ENCODE measurements around the gene SMARCB1. TPM values are rescaled to one million over a fixed set of nuclear protein-coding genes. Genes with fewer than 3 reads are reported as not detected.

SMARCB1 gene
- total RNA-seq, 1 experiment from 2014 or later, result 136 TPM

DNA sequence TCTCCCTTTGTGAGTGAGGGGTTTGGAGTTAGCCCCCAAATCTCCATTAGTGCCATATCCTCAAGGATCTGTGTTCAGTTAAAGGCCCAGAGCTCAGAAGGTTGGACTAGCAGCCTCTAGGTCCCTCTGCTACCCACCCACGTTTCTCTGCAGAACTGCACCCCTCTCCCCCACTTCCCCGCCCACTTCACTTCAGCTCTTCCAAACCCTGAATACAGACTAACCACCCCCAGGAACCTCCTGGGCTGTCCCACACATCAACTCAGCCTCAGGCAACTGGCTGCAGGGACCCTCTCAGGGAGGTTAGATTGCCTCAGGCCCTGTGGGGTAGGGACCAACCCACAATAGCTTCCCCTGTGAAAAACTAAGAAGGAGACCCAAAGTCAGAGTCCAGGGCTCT is 33.4 kb upstream of the SMARCB1 start:
- Histone ChIP-seq H3K79me2 (ENCODE audit: insufficient read depth, low read length) (no peaks in the 10 kb centered on the region), H3K14ac (ENCODE audit: insufficient read depth, low read length) (no peak overlapping the region), H3K79me1 (ENCODE audit: insufficient read depth, low read depth, low read length, poor library complexity, severe bottlenecking) (no peaks in the 10 kb centered on the region), H3K18ac (ENCODE audit: insufficient read length, low read depth, low read length) (no peak overlapping the region), H3K56ac (ENCODE audit: insufficient read length, low read depth, low read length) (no peak overlapping the region), H4K5ac (ENCODE audit: insufficient read length, low read depth, low read length) (no peak overlapping the region), H2BK20ac (ENCODE audit: low read depth, low read length, poor library complexity, severe bottlenecking) (no peak overlapping the region), H2BK12ac (ENCODE audit: insufficient read length, low read depth, low read length) (no peak overlapping the region), H4K91ac (ENCODE audit: insufficient read length, low read depth, low read length) (no peak overlapping the region), H2BK15ac (ENCODE audit: low read depth, low read length) (no peak overlapping the region), H3K23me2 (ENCODE audit: insufficient read length, low read depth, low read length, poor library complexity, severe bottlenecking) (peaks cover 8% of the 10 kb centered on the region), H2AFZ (ENCODE audit: low read length) (no peak overlapping the region), H4K20me1 (ENCODE audit: control insufficient read depth, insufficient read depth, insufficient read length) (no peaks in the 10 kb centered on the region), H3T11ph (ENCODE audit: low read length) (no peak overlapping the region), H3K27ac (ENCODE audit: insufficient read length, low read depth, low read length) (no peak overlapping the region), H3K9me3 (ENCODE audit: control insufficient read depth, low read depth, low read length) (no peaks in the 10 kb centered on the region), H4K8ac (replicated peaks; ENCODE audit: insufficient read length, low read depth, low read length) (no peak overlapping the region), H2AK5ac (ENCODE audit: insufficient read length, low read length) (no peak overlapping the region), H3K23ac (ENCODE audit: insufficient read length, low read depth, low read length) (no peak overlapping the region), H2BK120ac (ENCODE audit: low read depth, low read length, poor library complexity, severe bottlenecking) (no peak overlapping the region), H3K4me2 (ENCODE audit: insufficient read depth, insufficient read length, low read length) (no peak overlapping the region), H3K27me3 (ENCODE audit: insufficient read depth, low read length) (no peaks in the 10 kb centered on the region), H3K4me1 (ENCODE audit: insufficient read depth, low read length) (no peaks in the 10 kb centered on the region; the same call in 1 of the 2 replicates), H3K4ac (ENCODE audit: low read depth, low read length) (no peak overlapping the region), H3K9ac (ENCODE audit: extremely low read depth, insufficient read length, low read length) (no peak overlapping the region), H2BK5ac (ENCODE audit: insufficient read length, low read length) (no peak overlapping the region)
- Mint-ChIP-seq H3K9me3 (no peaks in the 10 kb centered on the region; a peak in 1 of 5 replicates), H3K4me1 (peaks cover 19 to 47% of the 10 kb centered on the region in 2 experiments), H3K36me3 (ENCODE audit: insufficient read depth in 1 of 3, low read depth in 3 of 3) (no peaks in the 10 kb centered on the region; a peak in 1 of 7 replicates), H3K27ac (no peak overlapping the region; a peak in 1 of 7 replicates), H3K27me3 (ENCODE audit: low read depth) (peaks cover 10% of the 10 kb centered on the region), H3K4me3 (no peak overlapping the region)
- TF ChIP-seq, protein P1, sequence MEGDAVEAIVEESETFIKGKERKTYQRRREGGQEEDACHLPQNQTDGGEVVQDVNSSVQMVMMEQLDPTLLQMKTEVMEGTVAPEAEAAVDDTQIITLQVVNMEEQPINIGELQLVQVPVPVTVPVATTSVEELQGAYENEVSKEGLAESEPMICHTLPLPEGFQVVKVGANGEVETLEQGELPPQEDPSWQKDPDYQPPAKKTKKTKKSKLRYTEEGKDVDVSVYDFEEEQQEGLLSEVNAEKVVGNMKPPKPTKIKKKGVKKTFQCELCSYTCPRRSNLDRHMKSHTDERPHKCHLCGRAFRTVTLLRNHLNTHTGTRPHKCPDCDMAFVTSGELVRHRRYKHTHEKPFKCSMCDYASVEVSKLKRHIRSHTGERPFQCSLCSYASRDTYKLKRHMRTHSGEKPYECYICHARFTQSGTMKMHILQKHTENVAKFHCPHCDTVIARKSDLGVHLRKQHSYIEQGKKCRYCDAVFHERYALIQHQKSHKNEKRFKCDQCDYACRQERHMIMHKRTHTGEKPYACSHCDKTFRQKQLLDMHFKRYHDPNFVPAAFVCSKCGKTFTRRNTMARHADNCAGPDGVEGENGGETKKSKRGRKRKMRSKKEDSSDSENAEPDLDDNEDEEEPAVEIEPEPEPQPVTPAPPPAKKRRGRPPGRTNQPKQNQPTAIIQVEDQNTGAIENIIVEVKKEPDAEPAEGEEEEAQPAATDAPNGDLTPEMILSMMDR (conservative IDR thresholded peaks at IDR 0.05), result no peak
- no CpG with 5 or more reads among the region's 2 CpGs for WGBS (ENCODE audit: extremely low coverage, insufficient read length, low lambda C conversion rate)
- DNase-seq, result no peak
